Measurements from ENCODE around the gene ASTL. TPM values are rescaled to one million over a fixed set of nuclear protein-coding genes. Genes with fewer than 3 reads are reported as not detected.

ASTL gene
- total and polyA plus RNA-seq, 2 of the 13 experiments (the other 11 are each of a cell fraction or from before 2014, with no cell fraction given), result not detected

- no peak overlapping the region for H3K9ac ChIP-seq (ENCODE audit: insufficient read depth, low read depth, low read length)
- H3K36me3 ChIP-seq (replicated peaks in 1 of 2; ENCODE audit: control insufficient read depth in 1 of 2, insufficient read depth in 2 of 2, low read length in 2 of 2), result no peaks in the 10 kb centered on the region
- no peak overlapping the region for H3K4me3 ChIP-seq (replicated peaks in 1 of 3; ENCODE audit: insufficient read depth in 1 of 3, low read depth in 2 of 3, low read length in 3 of 3)
- FAIRE-seq, result no peak
- no peak for ATAC-seq
- in situ Hi-C loops (cut with HindIII; ENCODE audit: extremely low pct_ligation_motif_present, low pct_unique_long_range_greater_than_20kb) (no loop called here), intact Hi-C loops (cut with micrococcal nuclease; ENCODE audit: unreplicated experiment) (loop anchor here (10.0 kb wide), 1 partner anchor 152 kb away; no protein-coding TSS in a partner anchor)
- no peak for DNase-seq (ENCODE audit: low spot score)
- peaks cover 0 to 9% of the 10 kb centered on the region in 2 experiments; a peak in 2 of 5 replicates for H3K27me3 ChIP-seq (ENCODE audit: control insufficient read depth in 1 of 2, insufficient read depth in 2 of 2, low read length in 2 of 2)
- H3K27ac ChIP-seq (ENCODE audit: extremely low read length, insufficient read depth, low read length), result no peak overlapping the region
- ChIA-PET CTCF (ENCODE audit: low intra/inter-chr PET ratio, low total read pairs) (no interaction called here), POLR2A (no interaction called here)
- 51% methylated on average over 4 of the region's 4 CpGs for WGBS (ENCODE audit: low lambda C conversion rate)
- no peaks in the 10 kb centered on the region for H3K79me2 ChIP-seq (ENCODE audit: insufficient read depth, low read length)
- no peak overlapping the region for H3K4me2 ChIP-seq (ENCODE audit: low read depth, low read length)
- no peaks in the 10 kb centered on the region for H3K4me1 ChIP-seq (ENCODE audit: insufficient read depth, low read length)
- no peaks in the 10 kb centered on the region for H3K9me3 ChIP-seq (ENCODE audit: low read length)
- H4K20me1 ChIP-seq (ENCODE audit: insufficient read depth, low read length), result no peaks in the 10 kb centered on the region
- no TSS peak for BruUV-seq (replicated peaks)
- H2AFZ ChIP-seq (ENCODE audit: low read length), result no peak overlapping the region
- no peak for TF ChIP-seq MXD3 (CRISPR knock-in tag; IDR thresholded peaks at IDR 0.05)
- TF ChIP-seq, protein P1, sequence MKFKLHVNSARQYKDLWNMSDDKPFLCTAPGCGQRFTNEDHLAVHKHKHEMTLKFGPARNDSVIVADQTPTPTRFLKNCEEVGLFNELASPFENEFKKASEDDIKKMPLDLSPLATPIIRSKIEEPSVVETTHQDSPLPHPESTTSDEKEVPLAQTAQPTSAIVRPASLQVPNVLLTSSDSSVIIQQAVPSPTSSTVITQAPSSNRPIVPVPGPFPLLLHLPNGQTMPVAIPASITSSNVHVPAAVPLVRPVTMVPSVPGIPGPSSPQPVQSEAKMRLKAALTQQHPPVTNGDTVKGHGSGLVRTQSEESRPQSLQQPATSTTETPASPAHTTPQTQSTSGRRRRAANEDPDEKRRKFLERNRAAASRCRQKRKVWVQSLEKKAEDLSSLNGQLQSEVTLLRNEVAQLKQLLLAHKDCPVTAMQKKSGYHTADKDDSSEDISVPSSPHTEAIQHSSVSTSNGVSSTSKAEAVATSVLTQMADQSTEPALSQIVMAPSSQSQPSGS (CRISPR knock-in tag; IDR thresholded peaks at IDR 0.05), result no peak
- no peak for TF ChIP-seq ZNF382 (CRISPR knock-in tag; IDR thresholded peaks at IDR 0.05; ENCODE audit: borderline replicate concordance)
- TF ChIP-seq, protein P2, sequence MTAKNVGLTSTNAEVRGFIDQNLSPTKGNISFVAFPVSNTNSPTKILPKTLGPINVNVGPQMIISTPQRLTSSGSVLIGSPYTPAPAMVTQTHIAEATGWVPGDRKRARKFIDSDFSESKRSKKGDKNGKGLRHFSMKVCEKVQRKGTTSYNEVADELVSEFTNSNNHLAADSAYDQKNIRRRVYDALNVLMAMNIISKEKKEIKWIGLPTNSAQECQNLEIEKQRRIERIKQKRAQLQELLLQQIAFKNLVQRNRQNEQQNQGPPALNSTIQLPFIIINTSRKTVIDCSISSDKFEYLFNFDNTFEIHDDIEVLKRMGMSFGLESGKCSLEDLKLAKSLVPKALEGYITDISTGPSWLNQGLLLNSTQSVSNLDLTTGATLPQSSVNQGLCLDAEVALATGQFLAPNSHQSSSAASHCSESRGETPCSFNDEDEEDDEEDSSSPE (CRISPR knock-in tag; IDR thresholded peaks at IDR 0.05), result no peak
- no peak for TF ChIP-seq ETV6 (CRISPR knock-in tag; conservative IDR thresholded peaks at IDR 0.05)
- TF ChIP-seq ADNP (CRISPR knock-in tag; IDR thresholded peaks at IDR 0.05), result no peak
- no peak for TF ChIP-seq SNAPC4 (CRISPR knock-in tag; IDR thresholded peaks at IDR 0.05)
- no peak for TF ChIP-seq NFRKB (IDR thresholded peaks at IDR 0.05)
- no peak for TF ChIP-seq ESRRA (CRISPR knock-in tag; IDR thresholded peaks at IDR 0.05; ENCODE audit: low read depth)
- TF ChIP-seq ZBTB7A (CRISPR knock-in tag; IDR thresholded peaks at IDR 0.05), result no peak
- TF ChIP-seq NR3C1 (CRISPR knock-in tag; IDR thresholded peaks at IDR 0.05), result no peak
- no peak for TF ChIP-seq JUN (CRISPR knock-in tag; IDR thresholded peaks at IDR 0.05)
- TF ChIP-seq SYNCRIP (IDR thresholded peaks at IDR 0.05; ENCODE audit: insufficient read depth, low read depth, low read length), result no peak
- TF ChIP-seq TOE1 (CRISPR knock-in tag; IDR thresholded peaks at IDR 0.05), result no peak
- no peak for TF ChIP-seq RFX1 (IDR thresholded peaks at IDR 0.05)
- no peak for TF ChIP-seq MXI1 (IDR thresholded peaks at IDR 0.05; ENCODE audit: borderline replicate concordance, low read depth, low read length)
- TF ChIP-seq, protein P3, sequence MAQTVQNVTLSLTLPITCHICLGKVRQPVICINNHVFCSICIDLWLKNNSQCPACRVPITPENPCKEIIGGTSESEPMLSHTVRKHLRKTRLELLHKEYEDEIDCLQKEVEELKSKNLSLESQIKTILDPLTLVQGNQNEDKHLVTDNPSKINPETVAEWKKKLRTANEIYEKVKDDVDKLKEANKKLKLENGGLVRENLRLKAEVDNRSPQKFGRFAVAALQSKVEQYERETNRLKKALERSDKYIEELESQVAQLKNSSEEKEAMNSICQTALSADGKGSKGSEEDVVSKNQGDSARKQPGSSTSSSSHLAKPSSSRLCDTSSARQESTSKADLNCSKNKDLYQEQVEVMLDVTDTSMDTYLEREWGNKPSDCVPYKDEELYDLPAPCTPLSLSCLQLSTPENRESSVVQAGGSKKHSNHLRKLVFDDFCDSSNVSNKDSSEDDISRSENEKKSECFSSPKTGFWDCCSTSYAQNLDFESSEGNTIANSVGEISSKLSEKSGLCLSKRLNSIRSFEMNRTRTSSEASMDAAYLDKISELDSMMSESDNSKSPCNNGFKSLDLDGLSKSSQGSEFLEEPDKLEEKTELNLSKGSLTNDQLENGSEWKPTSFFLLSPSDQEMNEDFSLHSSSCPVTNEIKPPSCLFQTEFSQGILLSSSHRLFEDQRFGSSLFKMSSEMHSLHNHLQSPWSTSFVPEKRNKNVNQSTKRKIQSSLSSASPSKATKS (CRISPR knock-in tag; IDR thresholded peaks at IDR 0.05), result no peak
Measured at GRCh38 chr2:96176661-96177060, 38.4 kb upstream of the ASTL start.
